Skeletal muscle satellite cell (primary cell): ENCODE results near the gene NANOGP8. TPM values are rescaled to one million over a fixed set of nuclear protein-coding genes. Genes with fewer than 3 reads are reported as not detected.
"Not testable (repeated sequence)": the region's sequence is repeated elsewhere in the genome, so short reads cannot be mapped to it uniquely, and the experiment has no call there.

Experiments used
- H3K27me3 ChIP-seq: 2 replicates; pipeline ENCODE4 v1.7.0; 2013; ENCODE audit warnings: low read length; ENCODE audit not compliant: control insufficient read depth, insufficient read depth
- H3K36me3 ChIP-seq: 2 replicates; pipeline ENCODE4 v1.7.0; 2013; ENCODE audit warnings: mild to moderate bottlenecking, control low read depth, low read length; ENCODE audit not compliant: insufficient read depth
- H3K4me1 ChIP-seq: 2 replicates; pipeline ENCODE4 v1.7.0; 2013; ENCODE audit warnings: low read length; ENCODE audit not compliant: control insufficient read depth, insufficient read depth
- H3K4me2 ChIP-seq: 2 replicates; pipeline ENCODE4 v1.7.0; 2013; ENCODE audit warnings: mild to moderate bottlenecking, low read length
- H3K4me3 ChIP-seq: 2 replicates; pipeline ENCODE4 v1.7.0; 2013; ENCODE audit warnings: low read length
- H3K9ac ChIP-seq: 2 replicates; pipeline ENCODE4 v1.7.0; 2013; ENCODE audit warnings: mild to moderate bottlenecking, low read depth, low read length, moderate library complexity
- H3K9me3 ChIP-seq: replicated peaks from 2 replicates; pipeline ENCODE4 v1.7.0; 2013; ENCODE audit warnings: mild to moderate bottlenecking, control low read depth, low read length
- total RNA-seq: library from RNA; depleted of rRNA; stranded (reverse); fragments of >200 nt; gene quantifications from 2 replicates; pipeline ENCODE4 v1.2.3, GENCODE V29; 2012; rRNA removed

Gene NANOGP8, protein sequence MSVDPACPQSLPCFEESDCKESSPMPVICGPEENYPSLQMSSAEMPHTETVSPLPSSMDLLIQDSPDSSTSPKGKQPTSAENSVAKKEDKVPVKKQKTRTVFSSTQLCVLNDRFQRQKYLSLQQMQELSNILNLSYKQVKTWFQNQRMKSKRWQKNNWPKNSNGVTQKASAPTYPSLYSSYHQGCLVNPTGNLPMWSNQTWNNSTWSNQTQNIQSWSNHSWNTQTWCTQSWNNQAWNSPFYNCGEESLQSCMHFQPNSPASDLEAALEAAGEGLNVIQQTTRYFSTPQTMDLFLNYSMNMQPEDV
- total RNA-seq: not detected in 2 replicates

DNA sequence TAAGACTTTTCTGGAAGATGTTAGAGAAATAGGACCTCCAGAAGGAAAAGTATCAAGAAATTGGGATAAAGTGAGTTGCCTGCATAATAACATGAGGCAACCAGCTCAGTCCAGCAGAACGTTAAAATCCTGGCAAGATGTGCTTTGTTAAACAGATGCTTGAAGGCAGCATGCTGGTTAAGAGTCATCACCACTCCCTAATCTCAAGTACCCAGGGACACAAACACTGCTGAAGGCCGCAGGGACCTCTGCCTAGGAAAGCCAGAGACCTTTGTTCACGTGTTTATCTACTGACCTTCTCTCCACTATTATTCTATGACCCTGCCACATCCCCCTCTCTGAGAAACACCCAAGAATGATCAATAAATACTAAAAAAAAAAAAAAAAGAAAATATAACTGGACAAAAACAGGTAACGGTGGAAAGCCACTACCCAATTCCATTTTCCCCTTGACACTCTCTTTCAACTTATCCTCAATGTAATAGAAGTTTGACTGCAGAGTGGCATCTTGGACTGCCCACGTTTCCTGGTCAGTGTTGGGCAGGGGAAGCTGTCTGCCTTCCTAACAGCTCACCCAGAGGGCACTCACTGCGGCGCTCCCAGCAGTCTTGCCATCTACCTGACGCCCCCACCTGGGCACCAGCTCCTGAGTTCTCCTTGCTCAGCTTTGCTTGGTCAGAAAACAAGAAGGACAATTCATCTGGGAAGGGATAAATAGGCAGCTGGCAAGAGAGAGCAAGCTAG is at the start of gene NANOGP8:
Gene NANOGP8 (minus strand): TSS at position 120 of the 744 bp plus-strand sequence. CDS start 185 bp downstream, outside the sequence.
- not testable (repeated sequence) for H3K4me1 ChIP-seq, H3K4me3 ChIP-seq, H3K36me3 ChIP-seq, H3K9me3 ChIP-seq, H3K27me3 ChIP-seq, H3K4me2 ChIP-seq, H3K9ac ChIP-seq

DNA sequence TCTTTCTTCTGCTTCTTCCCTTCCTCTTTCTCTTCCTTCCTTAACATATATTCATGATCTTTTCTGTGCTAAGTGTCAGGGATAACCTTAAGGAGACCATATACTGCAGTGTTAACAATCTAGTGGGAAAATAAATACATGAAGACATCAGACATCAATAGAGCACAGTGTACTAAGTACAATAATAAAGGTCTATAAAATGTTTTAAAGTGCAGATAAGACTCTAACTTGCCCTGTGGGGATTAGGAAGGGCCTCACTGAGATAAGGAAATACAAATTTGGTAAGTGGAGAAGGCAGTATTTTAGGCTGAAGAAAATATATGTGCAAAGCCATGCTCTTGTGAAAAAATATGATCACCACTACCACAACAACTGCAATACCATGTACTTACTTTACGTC is 49.2 kb upstream of the NANOGP8 start:
- H3K4me3 ChIP-seq: no peak overlapping the region
- H3K9ac ChIP-seq: no peak overlapping the region
- no peaks in the 10 kb centered on the region for H3K9me3 ChIP-seq
- no peaks in the 10 kb centered on the region for H3K27me3 ChIP-seq
- no peaks in the 10 kb centered on the region for H3K4me1 ChIP-seq
- no peak overlapping the region for H3K4me2 ChIP-seq
- no peaks in the 10 kb centered on the region for H3K36me3 ChIP-seq

DNA sequence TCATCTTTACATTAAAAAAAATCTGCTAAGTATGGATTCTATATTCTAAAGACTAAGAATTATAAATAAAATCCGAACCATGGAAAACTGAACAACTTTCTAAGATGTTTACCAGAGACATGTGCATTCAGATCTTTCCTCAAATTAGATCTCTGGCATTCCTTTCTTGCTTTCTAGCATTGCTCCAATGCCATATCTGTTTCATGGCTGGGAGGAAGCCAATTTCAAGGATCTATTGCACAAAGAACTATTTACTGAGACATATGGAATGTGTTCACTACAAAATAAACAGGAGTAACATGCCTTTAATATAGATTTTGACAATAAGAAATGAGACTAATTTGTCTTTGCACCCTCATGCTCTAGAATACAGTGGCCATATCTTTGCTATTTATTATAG is 45.1 kb upstream of the NANOGP8 start:
- no peaks in the 10 kb centered on the region for H3K27me3 ChIP-seq
- no peaks in the 10 kb centered on the region for H3K36me3 ChIP-seq
- no peak overlapping the region for H3K4me3 ChIP-seq
- no peak overlapping the region for H3K4me2 ChIP-seq
- H3K9me3 ChIP-seq: no peaks in the 10 kb centered on the region
- H3K9ac ChIP-seq: no peak overlapping the region
- H3K4me1 ChIP-seq: no peaks in the 10 kb centered on the region

DNA sequence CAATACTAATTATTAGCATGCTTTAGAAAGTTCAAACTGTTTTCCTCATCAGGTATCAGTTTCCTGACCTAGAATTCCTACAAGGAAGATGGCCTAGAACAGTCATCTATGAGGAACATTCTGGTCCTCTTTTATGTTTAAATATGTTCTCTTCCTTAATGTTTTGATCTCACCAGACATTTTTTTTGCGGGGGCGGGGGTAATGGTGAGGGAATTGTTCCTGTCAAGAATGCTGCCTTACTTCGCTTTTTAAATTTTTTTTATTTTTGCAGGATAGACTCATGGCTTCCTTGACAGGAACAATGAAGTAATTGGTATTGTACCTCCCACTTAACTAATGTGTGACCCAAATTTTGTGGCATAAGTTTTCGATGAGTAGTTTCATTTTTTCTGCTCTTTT is 44.3 kb upstream of the NANOGP8 start:
- Histone ChIP-seq H3K4me3 (no peak overlapping the region), H3K9ac (no peak overlapping the region), H3K4me1 (no peaks in the 10 kb centered on the region), H3K9me3 (no peaks in the 10 kb centered on the region), H3K4me2 (no peak overlapping the region), H3K36me3 (no peaks in the 10 kb centered on the region), H3K27me3 (no peaks in the 10 kb centered on the region)

DNA sequence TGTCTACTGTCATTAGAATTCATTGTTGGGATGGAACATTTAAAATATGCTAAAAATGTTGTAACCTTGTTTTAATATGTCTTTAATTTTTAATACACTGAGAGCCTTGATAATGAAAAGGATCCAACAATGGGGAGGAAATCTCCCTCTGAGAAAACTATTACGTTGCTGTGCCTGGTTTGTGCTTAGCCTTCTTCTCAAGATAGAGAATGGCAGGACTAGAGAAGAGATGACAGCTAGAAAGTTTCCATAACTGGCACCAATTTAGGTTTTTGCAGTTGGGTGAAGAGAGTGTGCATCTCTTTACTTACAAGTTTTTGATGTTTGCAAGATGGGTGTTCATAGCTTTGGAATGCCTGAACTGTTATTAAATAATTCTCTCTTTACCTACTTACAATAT is 42.6 kb upstream of the NANOGP8 start:
- Histone ChIP-seq H3K4me2 (no peak overlapping the region), H3K9ac (no peak overlapping the region), H3K27me3 (no peaks in the 10 kb centered on the region), H3K4me1 (no peaks in the 10 kb centered on the region), H3K4me3 (no peak overlapping the region), H3K9me3 (no peaks in the 10 kb centered on the region), H3K36me3 (no peaks in the 10 kb centered on the region)

GRCh38 chr15:35126236-35126635 is 41.1 kb upstream of the NANOGP8 start:
- Histone ChIP-seq H3K9me3 (no peaks in the 10 kb centered on the region), H3K4me2 (no peak overlapping the region), H3K4me3 (no peak overlapping the region), H3K4me1 (no peaks in the 10 kb centered on the region), H3K9ac (no peak overlapping the region), H3K27me3 (no peaks in the 10 kb centered on the region), H3K36me3 (no peaks in the 10 kb centered on the region)

- no peaks in the 10 kb centered on the region for H3K27me3 ChIP-seq
- no peaks in the 10 kb centered on the region for H3K36me3 ChIP-seq
- H3K4me3 ChIP-seq: no peak overlapping the region
- H3K4me2 ChIP-seq: no peak overlapping the region
- H3K4me1 ChIP-seq: no peaks in the 10 kb centered on the region
- H3K9ac ChIP-seq: no peak overlapping the region
- no peaks in the 10 kb centered on the region for H3K9me3 ChIP-seq
Measured at GRCh38 chr15:35123743-35124142, 38.6 kb upstream of the NANOGP8 start.

GRCh38 chr15:35121611-35122359 is 36.7 kb upstream of the NANOGP8 start:
- Histone ChIP-seq H3K9ac (no peak overlapping the region), H3K4me3 (no peak overlapping the region), H3K36me3 (no peaks in the 10 kb centered on the region), H3K9me3 (no peaks in the 10 kb centered on the region), H3K4me1 (no peaks in the 10 kb centered on the region), H3K4me2 (no peak overlapping the region), H3K27me3 (no peaks in the 10 kb centered on the region)

- H3K9ac ChIP-seq: no peak overlapping the region
- H3K27me3 ChIP-seq: no peaks in the 10 kb centered on the region
- H3K4me2 ChIP-seq: no peak overlapping the region
- H3K9me3 ChIP-seq: no peaks in the 10 kb centered on the region
- no peaks in the 10 kb centered on the region for H3K36me3 ChIP-seq
- H3K4me1 ChIP-seq: no peaks in the 10 kb centered on the region
- no peak overlapping the region for H3K4me3 ChIP-seq
Measured at GRCh38 chr15:35120173-35120572, 35.1 kb upstream of the NANOGP8 start.

DNA sequence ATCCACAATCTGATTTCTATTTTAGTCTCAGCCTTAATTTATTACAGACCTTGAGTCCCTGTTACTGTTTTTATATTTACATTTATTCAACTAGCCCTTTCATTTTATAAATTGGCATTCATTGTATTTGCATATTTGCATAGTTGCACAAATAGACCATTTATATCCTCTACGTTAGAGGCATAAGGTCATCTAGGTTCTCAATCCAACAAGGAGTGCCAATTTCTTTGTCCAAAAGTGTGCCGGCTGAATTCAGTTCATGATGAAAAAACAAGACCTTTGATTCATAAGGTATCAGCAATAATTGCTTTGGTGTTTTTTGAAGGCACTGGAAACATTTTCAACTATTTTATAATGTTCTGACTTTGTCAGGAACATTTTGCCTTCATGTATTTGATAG is 33.9 kb upstream of the NANOGP8 start:
- Histone ChIP-seq H3K36me3 (no peaks in the 10 kb centered on the region), H3K4me1 (no peaks in the 10 kb centered on the region), H3K9me3 (no peaks in the 10 kb centered on the region), H3K4me3 (no peak overlapping the region), H3K4me2 (no peak overlapping the region), H3K27me3 (no peaks in the 10 kb centered on the region), H3K9ac (no peak overlapping the region)

GRCh38 chr15:35117543-35118265 is 32.6 kb upstream of the NANOGP8 start:
- Histone ChIP-seq H3K9me3 (no peaks in the 10 kb centered on the region), H3K9ac (no peak overlapping the region), H3K27me3 (no peaks in the 10 kb centered on the region), H3K36me3 (no peaks in the 10 kb centered on the region), H3K4me2 (no peak overlapping the region), H3K4me1 (no peaks in the 10 kb centered on the region), H3K4me3 (no peak overlapping the region)
